OCI-LY3 (cell line): ENCODE data around the gene SPG7.

ENCODE experiments used
- H2AFZ ChIP-seq: fragments of 200-600, 300-600 bp; shearing (Covaris generic); 2 replicates; pipeline ENCODE4 v1.6.0; 2014; ENCODE audit warnings: antibody characterized with exemption, low read depth, low read length
- H3K27ac ChIP-seq: fragments of 200-600, 300-600 bp; sonication (generic); 2 replicates; pipeline ENCODE4 v1.5.1; 2014; ENCODE audit warnings: mild to moderate bottlenecking, low read length, moderate library complexity, mixed read lengths
- H3K27me3 ChIP-seq: fragments of 200-600, 300-600 bp; sonication (generic); 2 replicates; pipeline ENCODE4 v1.6.1; 2014; ENCODE audit warnings: low read depth, low read length, mixed read lengths
- H3K36me3 ChIP-seq: fragments of 200-600, 300-600 bp; sonication (generic); replicated peaks from 2 replicates; pipeline ENCODE3; 2014; ENCODE audit warnings: low read depth, low read length, mixed read lengths
- H3K4me1 ChIP-seq: fragments of 300-600, 200-600 bp; sonication (generic); 2 replicates; pipeline ENCODE4 v1.6.1; 2014; ENCODE audit warnings: low read length, mixed read lengths
- H3K4me2 ChIP-seq: fragments of 200-600, 300-600 bp; sonication (generic); 2 replicates; pipeline ENCODE4 v1.6.1; 2014; ENCODE audit warnings: low read length, mixed read lengths
- H3K4me3 ChIP-seq: fragments of 300-600, 200-600 bp; sonication (generic); 2 replicates; pipeline ENCODE4 v1.5.1; 2014; ENCODE audit warnings: antibody characterized with exemption, mild to moderate bottlenecking, low read length, moderate library complexity
- H3K79me2 ChIP-seq: fragments of 300-600, 200-600 bp; shearing (Covaris generic); 2 replicates; pipeline ENCODE4 v1.6.1; 2014; ENCODE audit warnings: mild to moderate bottlenecking, low read length, mixed read lengths
- H3K9ac ChIP-seq: fragments of 300-600, 200-600 bp; shearing (Covaris generic); 2 replicates; pipeline ENCODE4 v1.6.0; 2014; ENCODE audit warnings: mild to moderate bottlenecking, low read length, moderate library complexity
- H3K9me3 ChIP-seq: fragments of 200-600, 300-600 bp; shearing (Covaris generic); 2 replicates; pipeline ENCODE4 v1.6.1; 2014; ENCODE audit warnings: low read length, mixed read lengths; ENCODE audit not compliant: insufficient read depth
- H4K20me1 ChIP-seq: fragments of 200-600, 300-600 bp; sonication (generic); 2 replicates; pipeline ENCODE4 v1.6.1; 2016; ENCODE audit warnings: low read length, mixed read lengths; ENCODE audit not compliant: insufficient read depth
- CTCF ChIP-seq: fragments of 200-600, 300-600 bp; sonication (generic); IDR thresholded peaks from 2 replicates; pipeline ENCODE4 v1.5.1; 2014; ENCODE audit warnings: antibody characterized with exemption, low read length, low read depth
- EZH2phosphoT487 ChIP-seq: fragments of 200-600 bp; shearing (Covaris generic); IDR thresholded peaks from 2 replicates; pipeline ENCODE4 v1.6.1; 2018; ENCODE audit warnings: antibody characterized with exemption, mixed run types, low read depth

Gene SPG7

GRCh38 chr16:89572485-89573205, 64.4 kb downstream of the SPG7 start:
- Histone ChIP-seq H3K79me2 (peaks cover 25% of the 10 kb centered on the region), H4K20me1 (no peaks in the 10 kb centered on the region), H3K4me3 (no peak overlapping the region), H3K4me2 (no peak overlapping the region), H3K27ac (no peak overlapping the region), H3K4me1 (peaks cover 13% of the 10 kb centered on the region), H3K36me3 (no peaks in the 10 kb centered on the region), H3K9ac (no peak overlapping the region), H3K9me3 (no peaks in the 10 kb centered on the region), H2AFZ (no peak overlapping the region), H3K27me3 (no peaks in the 10 kb centered on the region)
- TF ChIP-seq CTCF: no peak
- TF ChIP-seq EZH2phosphoT487: no peak

GRCh38 chr16:89573826-89574680, 65.8 kb downstream of the SPG7 start:
- Histone ChIP-seq H3K4me3 (peak overlapping the region; percentile 98), H2AFZ (peak overlapping the region; percentile 62; the same call in 1 of the 2 replicates), H3K79me2 (peaks cover 25% of the 10 kb centered on the region), H3K9ac (peak overlapping the region; percentile 84), H3K9me3 (no peaks in the 10 kb centered on the region), H3K27ac (no peak overlapping the region), H3K4me2 (peak overlapping the region; percentile 99), H4K20me1 (no peaks in the 10 kb centered on the region), H3K4me1 (peaks cover 13% of the 10 kb centered on the region), H3K36me3 (peaks cover 3% of the 10 kb centered on the region), H3K27me3 (no peaks in the 10 kb centered on the region)
- no peak for TF ChIP-seq EZH2phosphoT487
- TF ChIP-seq CTCF: no peak

DNA sequence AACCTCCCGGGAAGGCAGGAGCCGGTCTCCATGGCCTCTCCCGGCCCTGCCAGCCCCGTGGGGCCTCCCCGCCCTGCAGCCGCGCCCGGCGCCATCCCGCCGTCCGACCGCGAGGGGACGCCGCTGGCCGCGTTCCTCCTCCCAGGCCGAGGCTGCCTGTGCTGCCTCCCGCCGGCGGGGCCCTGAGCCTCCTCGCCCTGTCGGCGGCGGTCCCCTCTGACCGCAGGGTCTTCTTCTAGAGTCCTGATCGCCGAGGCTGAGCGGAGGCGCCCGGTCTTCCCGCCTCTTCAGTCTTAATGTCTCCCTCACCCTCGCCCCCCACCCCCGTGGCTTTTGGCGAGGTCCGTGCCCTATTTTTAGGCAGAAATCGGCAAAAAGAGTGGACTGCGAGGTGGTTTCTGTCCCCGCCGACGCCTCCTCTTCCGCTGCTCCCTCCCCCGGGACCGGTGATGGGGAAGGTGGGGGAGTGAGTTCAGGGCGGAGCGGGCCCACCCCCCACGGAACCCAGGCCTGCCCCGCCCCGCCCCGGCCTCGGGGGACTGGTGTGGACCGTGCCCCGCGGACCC, 66.6 kb downstream of the SPG7 start:
- H3K4me1 ChIP-seq: peaks cover 13% of the 10 kb centered on the region
- H3K9ac ChIP-seq: peak overlapping the region; percentile 84
- H3K4me3 ChIP-seq: peak overlapping the region; percentile 98
- peak overlapping the region; percentile 62 for H2AFZ ChIP-seq
- H3K27ac ChIP-seq: peak overlapping the region; percentile 30
- peaks cover 25% of the 10 kb centered on the region for H3K79me2 ChIP-seq
- peak overlapping the region; percentile 99 for H3K4me2 ChIP-seq
- H4K20me1 ChIP-seq: no peaks in the 10 kb centered on the region
- no peaks in the 10 kb centered on the region for H3K27me3 ChIP-seq
- no peaks in the 10 kb centered on the region for H3K9me3 ChIP-seq
- peaks cover 8% of the 10 kb centered on the region for H3K36me3 ChIP-seq
- TF ChIP-seq EZH2phosphoT487: no peak
- TF ChIP-seq CTCF: peak; percentile 72
